Natural killer cell (primary cell): ENCODE measurements around the gene PDIA2. TPM values are rescaled to one million over a fixed set of nuclear protein-coding genes. Genes with fewer than 3 reads are reported as not detected.
"Not testable (repeated sequence)": the region's sequence is repeated elsewhere in the genome, so short reads cannot be mapped to it uniquely, and the experiment has no call there.

Experiments
- ATAC-seq, 3 donors: fragments of 150-1000 bp in 2 of 3; fragments of 200-7000 bp in 1 of 3; cut with Tn5 transposase; 1 replicate in 1 of 3; 2 replicates in 2 of 3; pipeline ENCODE4 v1.10.0; 2021; ENCODE audit warnings: mild to moderate bottlenecking in 2 of 3, moderate library complexity in 2 of 3
- DNase-seq, 2 donors: peaks; one replicate each; pipeline versions ENCODE4 v3.0.0 to v3.0.0-alpha.2; 2013 to 2021; ENCODE audit warnings: mixed read lengths in 1 of 2
- H3K27ac ChIP-seq: one replicate; pipeline ENCODE4 v1.5.1; 2013; ENCODE audit warnings: mild to moderate bottlenecking, low read length
- H3K27me3 ChIP-seq: one replicate; pipeline ENCODE4 v1.6.1; 2013; ENCODE audit warnings: low read length; ENCODE audit not compliant: control insufficient read depth, insufficient read depth
- H3K36me3 ChIP-seq: one replicate; pipeline ENCODE4 v1.6.1; 2013; ENCODE audit warnings: low read length; ENCODE audit not compliant: control insufficient read depth, insufficient read depth
- H3K4me1 ChIP-seq: one replicate; pipeline ENCODE4 v1.6.1; 2013; ENCODE audit warnings: low read length; ENCODE audit not compliant: control insufficient read depth, insufficient read depth
- H3K4me3 ChIP-seq: one replicate; pipeline ENCODE4 v1.5.1; 2013; ENCODE audit warnings: low read length
- H3K9me3 ChIP-seq: one replicate; pipeline ENCODE4 v1.6.1; 2013; ENCODE audit warnings: low read length; ENCODE audit not compliant: control insufficient read depth, insufficient read depth
- H3K27ac Mint-ChIP-seq, 2 donors: one replicate each; pipeline ENCODE4 v1.8.0; 2022; ENCODE audit warnings: mild to moderate bottlenecking in 2 of 2, mixed read lengths in 2 of 2, moderate library complexity in 1 of 2
- H3K27me3 Mint-ChIP-seq, 2 donors: one replicate each; pipeline ENCODE4 v1.8.0; 2022; ENCODE audit warnings: low read depth in 2 of 2, mixed read lengths in 2 of 2
- H3K36me3 Mint-ChIP-seq: one replicate; pipeline ENCODE4 v1.8.0; 2022; ENCODE audit warnings: mixed read lengths
- H3K4me1 Mint-ChIP-seq, 2 donors: one replicate each; pipeline ENCODE4 v1.8.0; 2022; ENCODE audit warnings: mixed read lengths in 2 of 2
- H3K4me3 Mint-ChIP-seq: one replicate; pipeline ENCODE4 v1.8.0; 2022; ENCODE audit warnings: mild to moderate bottlenecking, moderate library complexity, mixed read lengths
- H3K9me3 Mint-ChIP-seq, 2 donors: one replicate each; pipeline ENCODE4 v1.8.0; 2022; ENCODE audit warnings: mixed read lengths in 2 of 2
- CTCF ChIP-seq: fragments of 200-600 bp; IDR thresholded peaks from one replicate; pipeline ENCODE4 v1.8.0; 2022; ENCODE audit warnings: antibody characterized with exemption
- WGBS: methylation state at CpG from one replicate; pipeline ENCODE4 v1.1.7; 2013; ENCODE audit warnings: missing lambda C conversion rate; ENCODE audit not compliant: insufficient coverage; 5-methylcytosine and 5-hydroxymethylcytosine counted together
- intact Hi-C: fragments of 100-400 bp; cut with micrococcal nuclease; formaldehyde crosslinking; loops from one replicate; pipeline ENCODE4 v1.14.2; 2022
- total RNA-seq, 4 donors: library from RNA; stranded (reverse); fragments of 120-200 nt in 1 of 4; gene quantifications; one replicate each; pipeline versions ENCODE4 v1.2.3 to v1.2.4, GENCODE V29; 2013 to 2022

The PDIA2 gene
- total RNA-seq, 3 donors from 2014 or later (not counting 1 experiment from before 2014, with no cell fraction given) = not detected

- Mint-ChIP-seq H3K36me3 (peaks cover 8% of the 10 kb centered on the region), H3K4me1 (peaks cover 11 to 32% of the 10 kb centered on the region in 2 donors), H3K9me3 (no peaks in the 10 kb centered on the region), H3K27me3 (no peaks in the 10 kb centered on the region), H3K27ac (peak overlapping the region; percentile 88 to 90), H3K4me3 (no peak overlapping the region)
- ATAC-seq (no peak), DNase-seq (peak in 1 of 2 donors; percentile 36)
- WGBS = 65% methylated on average over 6 of the region's 6 CpGs
- Histone ChIP-seq H3K36me3 (peaks cover 3% of the 10 kb centered on the region), H3K4me3 (no peak overlapping the region), H3K27me3 (no peaks in the 10 kb centered on the region), H3K4me1 (peaks cover 30% of the 10 kb centered on the region), H3K27ac (no peak overlapping the region), H3K9me3 (no peaks in the 10 kb centered on the region)
- intact Hi-C loops = loop anchor here (2.0 kb wide), 1 partner anchor 19 kb away; the partner anchor contains the start of gene FAM234A
- no peak for TF ChIP-seq CTCF
Measured at GRCh38 chr16:253833-254232, 29.1 kb upstream of the PDIA2 start.

- Histone ChIP-seq H3K9me3 (no peaks in the 10 kb centered on the region), H3K4me3 (no peak overlapping the region), H3K36me3 (peaks cover 5% of the 10 kb centered on the region), H3K4me1 (peaks cover 37% of the 10 kb centered on the region), H3K27me3 (no peaks in the 10 kb centered on the region), H3K27ac (no peak overlapping the region)
- Mint-ChIP-seq H3K36me3 (peaks cover 8% of the 10 kb centered on the region), H3K4me3 (no peak overlapping the region), H3K9me3 (no peaks in the 10 kb centered on the region), H3K4me1 (peaks cover 17 to 39% of the 10 kb centered on the region in 2 donors), H3K27me3 (no peaks in the 10 kb centered on the region), H3K27ac (no peak overlapping the region)
- intact Hi-C loops = no loop called here
- 98% methylated on average over 25 of the region's 25 CpGs for WGBS
- ATAC-seq = no peak
- DNase-seq = no peak
- TF ChIP-seq CTCF = no peak
Measured at GRCh38 chr16:254461-254860, 28.5 kb upstream of the PDIA2 start.

- Mint-ChIP-seq H3K27ac (no peak overlapping the region), H3K4me3 (no peak overlapping the region), H3K27me3 (no peaks in the 10 kb centered on the region), H3K9me3 (no peaks in the 10 kb centered on the region), H3K4me1 (peaks cover 18 to 40% of the 10 kb centered on the region in 2 donors), H3K36me3 (peaks cover 7% of the 10 kb centered on the region)
- DNase-seq (no peak), ATAC-seq (no peak)
- Histone ChIP-seq H3K4me3 (no peak overlapping the region), H3K4me1 (peaks cover 41% of the 10 kb centered on the region), H3K36me3 (peaks cover 10% of the 10 kb centered on the region), H3K27me3 (no peaks in the 10 kb centered on the region), H3K27ac (no peak overlapping the region), H3K9me3 (no peaks in the 10 kb centered on the region)
- intact Hi-C loops = no loop called here
- TF ChIP-seq CTCF = no peak
- 98% methylated on average over 3 of the region's 6 CpGs for WGBS
Measured at GRCh38 chr16:255183-255582, 27.8 kb upstream of the PDIA2 start.

- H3K4me3 Mint-ChIP-seq, H3K4me3 ChIP-seq, H3K36me3 Mint-ChIP-seq, H3K27me3 Mint-ChIP-seq, H3K27me3 ChIP-seq, H3K27ac ChIP-seq, H3K9me3 ChIP-seq, intact Hi-C loops, DNase-seq, H3K9me3 Mint-ChIP-seq, ATAC-seq, H3K27ac Mint-ChIP-seq: not testable (repeated sequence)
- H3K36me3 ChIP-seq = peaks cover 25% of the 10 kb centered on the region
- 96% methylated on average over 7 of the region's 13 CpGs for WGBS
- H3K4me1 Mint-ChIP-seq = peaks cover 9 to 26% of the 10 kb centered on the region in 2 donors
- H3K4me1 ChIP-seq = peaks cover 28% of the 10 kb centered on the region
Measured at GRCh38 chr16:258091-258490, 24.9 kb upstream of the PDIA2 start.
